ENCODE measurements around the gene SLC5A10. TPM values are rescaled to one million over a fixed set of nuclear protein-coding genes. Genes with fewer than 3 reads are reported as not detected.
"Not testable (repeated sequence)": the region's sequence is repeated elsewhere in the genome, so short reads cannot be mapped to it uniquely, and the experiment has no call there.

Gene SLC5A10
- total RNA-seq, 1 donor from 2014 or later = not detected

DNA sequence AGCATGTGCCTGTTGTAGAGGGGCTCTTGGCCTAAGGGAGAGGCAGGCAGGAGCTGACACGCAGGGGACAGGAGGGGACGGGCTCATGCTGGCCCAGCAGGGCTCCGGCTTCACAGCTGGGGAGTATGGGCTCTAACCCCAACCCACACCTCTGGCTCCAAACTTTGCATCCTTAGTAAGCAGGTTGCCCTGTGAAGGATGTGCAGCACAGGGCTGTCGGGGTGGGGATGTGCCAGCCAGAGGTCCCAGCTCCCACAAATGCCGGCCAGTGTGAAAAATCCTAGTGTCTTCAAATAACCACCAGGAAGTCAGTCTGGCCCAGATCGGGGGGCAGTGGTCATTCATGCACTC is 66.6 kb downstream of the SLC5A10 start:
- POLR2A ChIA-PET = interaction anchor here (1.4 kb wide), 1 partner anchor 14 kb away, joined by 4 read pairs; the partner anchor contains the start of gene FAM83G
- H3K4me3 Mint-ChIP-seq = no peak overlapping the region
- no peaks in the 10 kb centered on the region for H3K27me3 Mint-ChIP-seq
- H3K9me3 Mint-ChIP-seq = no peaks in the 10 kb centered on the region
- CTCF ChIA-PET = interaction anchor here (1.3 kb wide), 1 partner anchor 57 kb away, joined by 3 read pairs; no protein-coding TSS in a partner anchor
- ATAC-seq (ENCODE audit: low read depth) (no peak), DNase-seq (no peak)
- TF ChIP-seq, protein P1, sequence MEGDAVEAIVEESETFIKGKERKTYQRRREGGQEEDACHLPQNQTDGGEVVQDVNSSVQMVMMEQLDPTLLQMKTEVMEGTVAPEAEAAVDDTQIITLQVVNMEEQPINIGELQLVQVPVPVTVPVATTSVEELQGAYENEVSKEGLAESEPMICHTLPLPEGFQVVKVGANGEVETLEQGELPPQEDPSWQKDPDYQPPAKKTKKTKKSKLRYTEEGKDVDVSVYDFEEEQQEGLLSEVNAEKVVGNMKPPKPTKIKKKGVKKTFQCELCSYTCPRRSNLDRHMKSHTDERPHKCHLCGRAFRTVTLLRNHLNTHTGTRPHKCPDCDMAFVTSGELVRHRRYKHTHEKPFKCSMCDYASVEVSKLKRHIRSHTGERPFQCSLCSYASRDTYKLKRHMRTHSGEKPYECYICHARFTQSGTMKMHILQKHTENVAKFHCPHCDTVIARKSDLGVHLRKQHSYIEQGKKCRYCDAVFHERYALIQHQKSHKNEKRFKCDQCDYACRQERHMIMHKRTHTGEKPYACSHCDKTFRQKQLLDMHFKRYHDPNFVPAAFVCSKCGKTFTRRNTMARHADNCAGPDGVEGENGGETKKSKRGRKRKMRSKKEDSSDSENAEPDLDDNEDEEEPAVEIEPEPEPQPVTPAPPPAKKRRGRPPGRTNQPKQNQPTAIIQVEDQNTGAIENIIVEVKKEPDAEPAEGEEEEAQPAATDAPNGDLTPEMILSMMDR (IDR thresholded peaks at IDR 0.05) = no peak
- intact Hi-C loops (cut with micrococcal nuclease) = loop anchor here (10.0 kb wide), 2 partner anchors 54 to 104 kb away; no protein-coding TSS in a partner anchor
- H3K4me1 Mint-ChIP-seq = peaks cover 15% of the 10 kb centered on the region
- H3K36me3 Mint-ChIP-seq (ENCODE audit: low read depth) = peaks cover 38% of the 10 kb centered on the region
- no peak overlapping the region for H3K27ac Mint-ChIP-seq

DNA sequence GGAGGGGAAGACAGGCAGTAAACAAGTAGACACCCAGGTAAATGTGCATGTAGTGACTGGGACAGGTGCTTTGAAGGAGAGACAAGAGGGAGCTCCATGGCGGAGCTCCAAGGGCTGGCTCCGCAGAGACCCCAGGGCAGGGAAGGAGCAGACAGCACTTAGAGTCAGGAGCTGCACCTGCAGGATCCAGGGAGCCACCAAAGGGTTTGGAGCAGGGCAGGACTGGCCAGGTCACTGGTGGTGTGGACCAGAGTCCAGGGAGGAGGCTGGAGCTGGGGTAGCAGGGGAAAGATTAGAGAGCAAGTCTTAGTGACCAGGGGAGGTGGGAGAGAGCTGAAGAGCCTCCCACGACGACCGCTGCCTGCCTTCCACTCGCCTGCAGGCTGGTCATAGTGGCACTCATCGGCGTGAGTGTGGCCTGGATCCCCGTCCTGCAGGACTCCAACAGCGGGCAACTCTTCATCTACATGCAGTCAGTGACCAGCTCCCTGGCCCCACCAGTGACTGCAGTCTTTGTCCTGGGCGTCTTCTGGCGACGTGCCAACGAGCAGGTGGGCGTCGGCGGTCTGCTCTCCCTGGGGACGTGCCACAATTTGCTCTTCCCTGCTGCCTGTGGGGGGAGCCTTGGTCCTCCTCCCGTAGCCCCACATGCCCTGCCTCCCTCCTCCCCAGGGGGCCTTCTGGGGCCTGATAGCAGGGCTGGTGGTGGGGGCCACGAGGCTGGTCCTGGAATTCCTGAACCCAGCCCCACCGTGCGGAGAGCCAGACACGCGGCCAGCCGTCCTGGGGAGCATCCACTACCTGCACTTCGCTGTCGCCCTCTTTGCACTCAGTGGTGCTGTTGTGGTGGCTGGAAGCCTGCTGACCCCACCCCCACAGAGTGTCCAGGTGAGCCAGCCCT is 67.3 kb downstream of the SLC5A10 start:
- DNase-seq (no peak), ATAC-seq (ENCODE audit: low read depth) (no peak)
- intact Hi-C loops (cut with micrococcal nuclease) = loop anchor here (10.0 kb wide), 2 partner anchors 54 to 104 kb away; no protein-coding TSS in a partner anchor
- peaks cover 18% of the 10 kb centered on the region for H3K4me1 Mint-ChIP-seq
- no peak overlapping the region for H3K4me3 Mint-ChIP-seq
- H3K36me3 Mint-ChIP-seq (ENCODE audit: low read depth) = peaks cover 44% of the 10 kb centered on the region
- H3K9me3 Mint-ChIP-seq = no peaks in the 10 kb centered on the region
- TF ChIP-seq, protein P1 (IDR thresholded peaks at IDR 0.05) = no peak
- H3K27me3 Mint-ChIP-seq = no peaks in the 10 kb centered on the region
- ChIA-PET POLR2A (interaction anchor here (1.4 kb wide), 1 partner anchor 14 kb away, joined by 4 read pairs; the partner anchor contains the start of gene FAM83G), CTCF (interaction anchor here (1.3 kb wide), 1 partner anchor 58 kb away, joined by 3 read pairs; no protein-coding TSS in a partner anchor)
- H3K27ac Mint-ChIP-seq = no peak overlapping the region

DNA sequence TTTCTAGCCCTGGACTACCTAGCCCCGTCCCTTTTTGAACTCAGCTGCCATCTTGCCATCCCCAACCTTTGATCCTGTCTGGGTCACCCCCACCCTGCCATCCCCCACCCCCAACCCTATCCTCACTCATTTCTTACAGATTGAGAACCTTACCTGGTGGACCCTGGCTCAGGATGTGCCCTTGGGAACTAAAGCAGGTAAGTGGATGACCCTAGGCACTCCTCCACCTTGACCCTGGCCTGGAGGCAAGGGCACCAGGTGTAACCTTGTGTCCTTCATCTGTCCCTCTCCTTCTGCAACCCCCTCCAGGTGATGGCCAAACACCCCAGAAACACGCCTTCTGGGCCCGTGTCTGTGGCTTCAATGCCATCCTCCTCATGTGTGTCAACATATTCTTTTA is 68.1 kb downstream of the SLC5A10 start:
- Mint-ChIP-seq H3K4me3 (no peak overlapping the region), H3K27me3 (no peaks in the 10 kb centered on the region), H3K27ac (peak overlapping the region; percentile 24), H3K36me3 (ENCODE audit: low read depth) (peaks cover 51% of the 10 kb centered on the region), H3K4me1 (peaks cover 24% of the 10 kb centered on the region), H3K9me3 (no peaks in the 10 kb centered on the region)
- DNase-seq = no peak
- TF ChIP-seq, protein P1 (IDR thresholded peaks at IDR 0.05) = no peak
- ATAC-seq (ENCODE audit: low read depth) = no peak
- ChIA-PET POLR2A (no interaction called here), CTCF (no interaction called here)
- intact Hi-C loops (cut with micrococcal nuclease) = no loop called here

DNA sequence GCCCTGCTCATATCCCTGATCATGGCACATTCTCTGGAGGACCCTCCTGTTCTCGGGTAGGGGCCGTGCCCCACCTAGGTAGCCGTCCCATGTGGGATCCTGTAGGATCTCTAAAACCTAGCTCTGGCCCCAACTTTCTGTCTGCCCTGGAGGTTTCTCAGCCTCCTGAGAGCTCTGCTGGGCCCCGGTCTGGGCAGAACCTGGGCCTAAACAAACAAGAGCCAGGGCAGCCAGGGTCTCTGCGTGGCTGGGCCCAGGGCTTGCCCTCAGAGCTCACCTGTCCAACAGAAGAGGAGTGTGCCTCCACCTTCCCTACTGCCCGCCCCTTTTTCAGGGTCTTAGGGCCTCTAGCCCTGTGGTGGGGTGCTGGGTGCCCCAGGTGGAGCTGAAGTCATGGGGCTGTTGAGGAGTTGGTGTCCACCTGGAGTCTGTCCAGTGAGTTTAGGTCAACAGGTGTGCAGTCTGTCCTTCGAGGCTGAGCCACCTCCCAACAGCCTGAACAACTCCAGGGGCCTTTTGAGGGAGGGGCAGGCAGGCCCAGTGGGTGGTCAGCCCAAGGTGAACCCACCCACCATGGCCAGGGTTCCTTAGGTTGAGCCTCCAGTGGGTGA is 69.2 kb downstream of the SLC5A10 start:
- H3K4me1 Mint-ChIP-seq = peaks cover 24% of the 10 kb centered on the region
- POLR2A ChIA-PET; ATAC-seq (ENCODE audit: low read depth); H3K9me3 Mint-ChIP-seq; intact Hi-C loops (cut with micrococcal nuclease); H3K4me3 Mint-ChIP-seq; CTCF ChIA-PET; DNase-seq; H3K27me3 Mint-ChIP-seq: not testable (repeated sequence)
- H3K27ac Mint-ChIP-seq = peak overlapping the region; percentile 18
- peaks cover 51% of the 10 kb centered on the region for H3K36me3 Mint-ChIP-seq (ENCODE audit: low read depth)

DNA sequence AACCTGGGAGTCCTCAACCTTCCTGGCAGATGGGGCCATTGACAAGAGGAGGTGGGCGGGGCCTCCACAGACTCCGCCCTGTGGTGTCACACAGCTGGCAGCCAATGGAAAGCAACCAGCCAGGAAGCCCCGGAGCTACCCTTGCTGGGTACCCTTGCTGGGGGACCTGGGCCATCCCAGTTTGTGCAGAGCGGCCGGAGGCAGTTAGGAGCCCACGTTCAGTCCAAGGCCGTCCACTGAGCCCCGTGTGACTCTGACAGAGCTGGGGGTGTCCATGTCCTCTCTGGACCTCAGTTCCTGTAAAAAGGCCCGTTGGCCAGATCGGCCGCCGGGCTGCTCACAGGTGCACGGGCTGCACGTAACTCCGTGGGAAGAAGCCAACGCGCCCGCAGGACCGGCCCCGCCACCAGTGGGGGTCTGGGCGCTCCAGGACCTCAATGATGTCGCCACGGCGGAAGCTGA is 69.7 kb downstream of the SLC5A10 start:
- peak; percentile 40 for ATAC-seq (ENCODE audit: low read depth)
- Mint-ChIP-seq H3K4me1 (peaks cover 24% of the 10 kb centered on the region), H3K9me3 (no peaks in the 10 kb centered on the region), H3K27me3 (no peaks in the 10 kb centered on the region), H3K4me3 (no peak overlapping the region), H3K36me3 (ENCODE audit: low read depth) (peaks cover 51% of the 10 kb centered on the region), H3K27ac (peak overlapping the region; percentile 18)
- ChIA-PET CTCF (no interaction called here), POLR2A (no interaction called here)
- TF ChIP-seq, protein P1 (IDR thresholded peaks at IDR 0.05) = no peak
- intact Hi-C loops (cut with micrococcal nuclease) = no loop called here
- DNase-seq = no peak

All from activated B cell treated with CpG ODN at 0.5 μM for 24 hours (primary cell).